Measurements from ENCODE around the gene RNU5D-1. TPM values are rescaled to one million over a fixed set of nuclear protein-coding genes. Genes with fewer than 3 reads are reported as not detected.
A peak's percentile ranks its signal among the peaks of the same experiment; 100 is the strongest.

RNU5D-1 gene
- total and polyA plus RNA-seq, 2 of the 13 experiments (the other 11 are each of a cell fraction or from before 2014, with no cell fraction given) = 165 TPM; not detected in 1

GRCh38 chr1:44681905-44682882 is 48.8 kb downstream of the RNU5D-1 start (continued):
- no peak for TF ChIP-seq ZNF740 (CRISPR knock-in tag; IDR thresholded peaks at IDR 0.05)
- TF ChIP-seq SAP130 (CRISPR knock-in tag; IDR thresholded peaks at IDR 0.05; ENCODE audit: low read depth) = peak; percentile 91
- no peak for TF ChIP-seq IRX3 (CRISPR knock-in tag; IDR thresholded peaks at IDR 0.05; ENCODE audit: borderline replicate concordance, low read depth)
- no peak for TF ChIP-seq ZBTB1 (CRISPR knock-in tag; IDR thresholded peaks at IDR 0.05; ENCODE audit: borderline replicate concordance)
- peak; percentile 89 for TF ChIP-seq CBX1 (IDR thresholded peaks at IDR 0.05; ENCODE audit: low read depth)
- TF ChIP-seq ZHX2 (IDR thresholded peaks at IDR 0.05; ENCODE audit: low read depth) = no peak; the same call in 1 of the 2 replicates
- TF ChIP-seq ZHX2 (CRISPR knock-in tag; IDR thresholded peaks at IDR 0.05; ENCODE audit: borderline replicate concordance) = no peak
- no peak for TF ChIP-seq ZNF615 (CRISPR knock-in tag; IDR thresholded peaks at IDR 0.05; ENCODE audit: borderline replicate concordance)
- TF ChIP-seq SPEN (CRISPR knock-in tag; IDR thresholded peaks at IDR 0.05; ENCODE audit: low read depth) = peak; percentile 19; the same call in 1 of the 2 replicates
- TF ChIP-seq ATF4 (CRISPR knock-in tag; IDR thresholded peaks at IDR 0.05) = peak in 1 of 2 experiments; percentile 74; a peak in 2 of 4 replicates
- no peak for TF ChIP-seq KAT2B (IDR thresholded peaks at IDR 0.05; ENCODE audit: borderline replicate concordance, low read depth, low read length)
- TF ChIP-seq CBX2 (IDR thresholded peaks at IDR 0.05; ENCODE audit: low read depth, low read length) = no peak
- TF ChIP-seq CBX2 (CRISPR knock-in tag; IDR thresholded peaks at IDR 0.05; ENCODE audit: low read depth) = no peak
- TF ChIP-seq GZF1 (CRISPR knock-in tag; IDR thresholded peaks at IDR 0.05) = no peak
- no peak for TF ChIP-seq CBFB (CRISPR knock-in tag; IDR thresholded peaks at IDR 0.05)
- no peak for TF ChIP-seq ZNF773 (CRISPR knock-in tag; IDR thresholded peaks at IDR 0.05; ENCODE audit: borderline replicate concordance)
- no peak for TF ChIP-seq PBX3 (CRISPR knock-in tag; IDR thresholded peaks at IDR 0.05; ENCODE audit: borderline replicate concordance)
- TF ChIP-seq RORA (CRISPR knock-in tag; IDR thresholded peaks at IDR 0.05) = peak; percentile 60; the same call in 1 of the 2 replicates
- TF ChIP-seq FOXM1 (CRISPR knock-in tag; IDR thresholded peaks at IDR 0.05) = no peak
- TF ChIP-seq ZNF784 (CRISPR knock-in tag; IDR thresholded peaks at IDR 0.05; ENCODE audit: borderline replicate concordance) = no peak

All from HepG2 (cell line).